Non-pigmented ciliary epithelial cell (primary cell): ENCODE results near the gene WBP1.
A peak's percentile ranks its signal among the peaks of the same experiment; 100 is the strongest.
"Not testable (repeated sequence)": the region's sequence is repeated elsewhere in the genome, so short reads cannot be mapped to it uniquely, and the experiment has no call there.

Experiments
- DNase-seq: peaks from one replicate; pipeline ENCODE4 v3.0.0-alpha.2; 2010; ENCODE audit warnings: low read depth

The WBP1 gene

GRCh38 chr2:74454654-74455511 is 3.4 kb upstream of the WBP1 start, which contains the start of gene INO80B:
INO80B (plus strand) TSS chr2:74455087; CDS start chr2:74455117, 30 bp downstream.
- peak; percentile 96 for DNase-seq

DNA sequence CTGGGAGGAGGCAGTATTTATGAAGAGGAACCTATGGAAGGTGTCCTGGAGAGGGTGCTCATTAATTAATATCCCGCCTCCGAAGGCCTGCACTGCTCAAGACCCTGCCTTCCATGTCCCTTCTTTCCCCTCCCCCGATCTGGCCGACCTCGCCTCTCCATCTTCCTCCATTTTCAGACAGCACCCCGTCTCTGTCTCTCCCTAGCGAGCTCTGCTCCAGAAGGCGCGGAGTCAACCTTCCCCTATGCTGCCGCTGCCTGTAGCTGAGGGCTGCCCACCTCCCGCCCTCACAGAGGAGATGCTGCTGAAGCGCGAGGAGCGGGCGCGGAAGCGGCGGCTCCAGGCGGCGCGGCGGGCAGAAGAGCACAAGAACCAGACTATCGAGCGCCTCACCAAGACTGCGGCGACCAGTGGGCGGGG is 1.1 kb upstream of the WBP1 start:
- no peak for DNase-seq

GRCh38 chr2:74457549-74458131 is 598 bp upstream of the WBP1 start:
- DNase-seq = no peak

DNA sequence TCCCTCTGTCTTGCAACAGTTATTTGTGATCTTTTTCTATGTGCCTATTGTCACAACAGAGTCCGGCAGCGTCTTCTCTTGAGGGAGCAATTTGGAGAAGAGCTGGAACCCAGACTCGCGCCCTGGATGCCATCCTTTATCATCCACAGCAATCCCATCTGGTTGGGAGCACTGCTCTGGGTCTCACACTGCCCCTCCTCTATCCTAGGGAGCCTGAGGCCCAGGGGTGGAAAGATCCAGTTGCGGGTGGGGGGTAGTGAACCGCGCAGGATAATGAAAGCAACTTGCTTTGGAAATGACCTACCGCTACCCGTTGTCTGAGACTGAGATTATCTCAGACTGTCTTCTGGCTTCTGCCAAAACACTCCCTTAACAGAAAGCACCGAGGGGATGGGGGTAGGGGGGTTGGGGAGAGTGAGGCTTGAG is 713 bp downstream of the WBP1 start:
- DNase-seq = no peak

- DNase-seq = not testable (repeated sequence)
Measured at GRCh38 chr2:74459503-74460118, 1.4 kb downstream of the WBP1 start.

- DNase-seq = not testable (repeated sequence)
Measured at GRCh38 chr2:74460187-74460586, 1.9 kb downstream of the WBP1 start.

DNA sequence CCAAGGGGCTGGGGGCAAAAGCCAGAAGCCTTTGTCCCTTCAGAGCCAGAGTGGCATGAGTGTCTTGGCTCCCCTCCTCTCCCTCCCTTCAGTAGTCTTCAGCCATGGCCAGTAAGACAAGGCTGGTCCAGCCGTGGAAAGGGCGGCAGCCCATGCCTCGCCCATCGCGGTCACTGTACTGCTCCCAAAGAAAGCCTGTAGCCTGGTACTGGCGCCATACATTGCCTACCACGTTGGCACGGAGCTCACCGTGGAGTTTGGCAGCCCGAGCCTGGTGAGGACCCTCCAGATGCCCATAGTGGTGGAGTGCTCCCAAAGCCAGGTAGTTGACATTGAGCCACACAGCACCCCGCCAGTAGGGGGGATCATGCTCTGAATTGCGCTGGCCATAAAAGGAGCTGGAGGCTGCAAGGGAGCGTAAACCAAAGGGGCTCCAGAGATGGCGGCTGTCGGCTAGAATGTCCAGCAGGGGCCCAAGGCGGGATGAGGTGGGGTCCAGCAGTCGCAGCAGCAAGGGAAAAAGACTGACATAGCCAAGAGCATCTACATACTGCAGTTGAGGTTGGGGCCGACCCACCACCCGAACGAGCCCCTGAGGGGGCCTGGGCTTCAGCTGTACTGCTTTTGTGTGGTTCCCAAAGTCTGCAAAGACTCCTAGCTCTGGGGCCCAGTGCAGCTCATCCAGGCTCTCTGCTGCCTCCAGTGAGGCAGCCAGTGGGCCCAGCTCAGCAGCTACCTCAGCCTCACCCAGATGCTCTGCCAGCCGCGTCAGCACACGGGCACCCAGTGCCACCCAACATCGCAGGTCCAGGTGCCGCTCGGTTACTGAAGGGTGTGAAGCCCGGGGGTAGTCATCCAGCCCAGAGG is 3.2 kb downstream of the WBP1 start:
- no peak for DNase-seq

GRCh38 chr2:74462054-74462785 is 4.0 kb downstream of the WBP1 start:
- no peak for DNase-seq

DNA sequence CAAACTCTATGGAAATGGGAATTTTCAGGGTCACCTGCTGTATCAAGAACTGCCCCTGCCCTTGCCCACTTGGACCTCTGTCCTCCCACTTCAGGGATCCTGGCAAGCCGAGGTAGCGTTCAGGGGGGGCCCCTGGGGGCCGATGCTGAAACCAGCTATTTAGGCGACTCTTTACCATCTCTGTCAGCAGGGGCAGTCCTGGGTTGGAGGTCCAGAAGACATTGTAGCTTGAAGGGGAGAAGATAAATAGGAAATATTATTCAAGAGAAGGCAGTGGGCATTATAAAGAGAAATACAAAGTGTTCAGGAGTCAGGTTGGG is 4.5 kb downstream of the WBP1 start:
- no peak for DNase-seq

- no peak for DNase-seq
Measured at GRCh38 chr2:74464406-74464805, 6.2 kb downstream of the WBP1 start.

DNA sequence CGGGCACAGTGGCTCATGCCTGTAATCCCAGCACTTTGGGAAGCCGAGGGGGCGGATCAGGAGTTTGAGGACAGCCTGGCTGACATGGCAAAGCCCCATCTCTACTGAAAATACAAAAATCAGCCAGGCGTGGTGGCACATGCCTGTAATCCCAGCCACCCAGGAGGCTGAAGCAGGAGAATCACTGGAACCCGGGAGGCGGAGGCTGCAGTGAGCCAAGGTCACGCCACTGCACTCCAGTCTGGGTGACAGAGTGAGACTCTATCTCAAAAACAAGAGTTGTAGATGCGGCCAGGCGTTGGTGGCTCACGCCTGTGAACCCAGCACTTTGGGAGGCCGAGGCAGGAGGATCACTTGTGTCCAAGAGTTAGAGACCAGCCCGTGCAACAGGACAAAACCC is 12.5 kb downstream of the WBP1 start:
- DNase-seq = not testable (repeated sequence)

DNA sequence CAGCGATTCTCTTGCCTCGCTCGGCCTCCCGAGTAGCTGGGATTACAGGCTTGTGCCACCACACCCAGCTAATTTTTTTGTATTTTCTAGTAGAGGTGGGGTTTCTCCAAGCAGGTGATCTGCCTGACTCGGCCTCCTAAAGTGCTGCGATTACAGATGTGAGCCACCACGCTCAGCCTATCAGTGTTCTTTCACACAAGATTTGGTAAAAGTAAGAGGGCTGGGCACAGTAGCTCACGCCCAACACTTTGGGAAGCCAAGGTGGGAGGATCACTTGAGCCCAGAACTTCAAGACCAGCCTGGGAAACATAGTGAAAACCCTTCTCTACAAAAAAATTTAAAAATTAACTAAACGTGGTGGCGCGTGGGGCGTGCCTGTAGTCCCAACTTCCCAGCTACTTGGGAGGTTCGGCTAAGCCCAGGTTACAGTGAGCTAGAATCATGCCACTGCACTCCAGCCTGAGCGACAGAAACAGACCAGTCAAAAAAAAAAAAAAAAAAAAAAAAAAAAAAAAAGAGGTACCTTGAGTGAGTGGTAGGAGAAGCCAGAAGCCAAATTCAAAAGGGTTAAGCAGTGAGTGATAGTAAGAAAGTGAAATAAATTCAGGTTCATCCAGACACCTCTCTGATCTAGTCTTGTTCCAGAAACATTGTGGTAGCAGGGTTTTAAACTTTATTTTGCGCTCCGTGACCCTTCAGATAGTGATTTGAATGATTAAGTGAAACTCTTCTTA is 13.3 kb downstream of the WBP1 start:
- no peak for DNase-seq

GRCh38 chr2:74472086-74472944 is 14.1 kb downstream of the WBP1 start, which contains the start of gene MRPL53:
MRPL53 (minus strand) TSS chr2:74472680; CDS start chr2:74472660, 20 bp downstream.
- peak; percentile 78 for DNase-seq

GRCh38 chr2:74472945-74473258 is 14.7 kb downstream of the WBP1 start:
- DNase-seq = no peak

DNA sequence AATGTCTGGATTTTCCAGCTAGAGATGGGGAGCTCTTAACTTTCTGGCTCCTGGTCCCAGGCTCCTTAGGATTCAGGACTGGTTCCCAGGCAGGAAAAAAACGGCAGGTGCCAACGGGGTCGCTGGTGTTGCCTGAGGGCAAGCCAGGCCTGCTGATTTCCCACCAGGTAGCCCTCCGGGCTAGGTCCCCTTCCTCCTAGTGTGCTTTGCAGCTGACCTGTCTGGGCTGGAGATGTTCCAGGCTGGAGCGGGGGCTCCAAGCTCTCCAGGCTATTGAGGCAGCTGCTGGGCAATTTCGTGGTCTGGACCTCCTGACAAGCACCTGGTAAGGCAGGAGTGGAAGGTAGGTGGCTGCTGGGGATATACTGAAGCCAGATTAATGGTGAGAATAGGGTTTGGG is 16.2 kb downstream of the WBP1 start:
- no peak for DNase-seq

DNA sequence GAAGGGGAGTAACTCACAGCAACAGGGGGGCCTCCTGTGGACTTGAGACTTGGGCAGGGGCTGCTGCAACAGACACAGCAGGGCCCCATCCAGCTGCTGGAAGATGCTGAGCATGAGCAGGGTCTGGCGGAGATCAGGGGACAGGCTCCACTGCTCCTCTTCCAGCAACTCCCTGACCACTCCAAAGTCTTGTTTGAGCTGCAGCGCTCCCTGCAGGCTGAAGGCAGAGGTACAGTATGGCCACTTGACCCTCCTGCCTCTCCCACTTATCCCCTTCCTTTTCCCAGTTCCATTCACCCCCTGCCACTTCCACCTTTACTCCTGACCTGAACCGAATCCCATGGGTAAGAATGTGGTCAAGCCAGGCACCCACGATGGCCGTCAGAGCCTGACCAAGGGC is 16.7 kb downstream of the WBP1 start:
- no peak for DNase-seq

GRCh38 chr2:74481431-74481830 is 23.2 kb downstream of the WBP1 start:
- no peak for DNase-seq

DNA sequence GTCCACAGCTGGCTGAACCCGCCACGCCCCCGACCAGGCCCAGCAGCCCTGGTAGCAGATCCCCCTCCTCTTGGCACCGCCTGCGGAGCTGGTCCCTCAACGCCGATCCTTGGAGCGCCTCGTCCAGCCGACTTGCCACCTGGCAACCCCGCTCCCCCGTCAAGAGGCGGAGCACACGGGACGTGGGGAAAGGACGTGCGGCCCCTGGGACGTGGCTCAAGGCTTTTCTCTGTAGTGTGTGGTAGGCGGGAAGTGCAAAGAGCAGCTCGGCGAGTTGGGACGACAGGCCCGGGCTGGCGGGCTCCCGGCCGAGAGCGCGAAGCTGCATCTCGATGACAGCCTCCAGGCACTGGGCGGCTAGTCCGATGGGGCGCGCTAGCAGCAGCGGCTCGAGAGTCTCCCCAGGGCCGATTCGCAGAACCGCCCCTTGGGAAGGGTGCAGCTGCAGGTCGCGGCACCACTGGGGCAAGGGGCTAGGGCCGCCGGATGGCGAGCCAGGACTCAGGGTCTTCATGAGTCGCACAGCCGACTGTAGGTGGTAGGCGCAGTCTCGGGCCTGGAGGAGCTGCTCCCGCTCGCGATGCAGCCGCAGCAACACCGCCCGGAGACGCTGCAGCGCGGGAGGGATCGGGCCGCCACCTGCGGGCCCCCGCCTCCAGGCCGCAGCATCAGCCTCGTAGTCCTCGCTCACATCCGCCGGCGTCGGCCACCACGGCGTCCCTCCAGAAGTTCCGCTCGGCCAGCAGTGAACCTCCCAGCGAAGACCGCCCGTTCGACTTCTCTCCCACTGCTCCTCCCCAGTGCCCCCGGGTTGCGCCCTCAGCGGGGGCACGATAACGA is 23.9 kb downstream of the WBP1 start:
- DNase-seq = no peak
